Astrocyte of the cerebellum (primary cell): ENCODE results near the gene B4GALT5.

Experiments used
- DNase-seq: peaks from one replicate; pipeline ENCODE4 v3.0.0-alpha.2; 2011; ENCODE audit warnings: low read depth
- H3K4me3 ChIP-seq: 2 replicates; pipeline ENCODE4 v1.5.1; 2011; ENCODE audit warnings: mild to moderate bottlenecking, low read depth, low read length, moderate library complexity
- in situ Hi-C: cut with HindIII; loops from 2 replicates; pipeline ENCODE4 v1.10.0; 2017; ENCODE audit warnings: low sequenced_read_pairs
- TF ChIP-seq, protein P1 (sequence below): IDR thresholded peaks from 2 replicates; pipeline ENCODE4 v1.5.1; 2012; ENCODE audit warnings: low read length, low read depth, moderate library complexity, mild to moderate bottlenecking; ENCODE audit errors: missing control alignments

Gene B4GALT5

DNA sequence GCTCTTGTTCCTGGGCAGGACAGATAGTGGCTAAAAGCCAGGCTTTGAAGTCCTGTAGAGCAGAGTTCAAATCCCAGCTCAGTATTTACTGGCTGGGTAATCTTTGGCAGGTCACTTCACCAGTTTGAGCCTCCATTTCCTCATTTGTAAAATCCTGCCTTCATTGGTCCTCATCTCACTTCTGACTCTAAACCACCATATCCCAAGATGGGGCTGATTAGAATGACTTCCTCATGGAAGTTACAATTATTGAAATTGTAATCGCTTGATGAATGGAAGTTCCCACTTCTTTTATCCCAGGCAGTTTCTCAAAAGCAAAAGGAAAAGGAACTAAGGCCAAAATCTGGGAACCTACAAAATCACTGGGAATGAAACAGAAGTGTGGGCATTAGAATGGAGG is 35.9 kb upstream of the B4GALT5 start:
- TF ChIP-seq, protein P1, sequence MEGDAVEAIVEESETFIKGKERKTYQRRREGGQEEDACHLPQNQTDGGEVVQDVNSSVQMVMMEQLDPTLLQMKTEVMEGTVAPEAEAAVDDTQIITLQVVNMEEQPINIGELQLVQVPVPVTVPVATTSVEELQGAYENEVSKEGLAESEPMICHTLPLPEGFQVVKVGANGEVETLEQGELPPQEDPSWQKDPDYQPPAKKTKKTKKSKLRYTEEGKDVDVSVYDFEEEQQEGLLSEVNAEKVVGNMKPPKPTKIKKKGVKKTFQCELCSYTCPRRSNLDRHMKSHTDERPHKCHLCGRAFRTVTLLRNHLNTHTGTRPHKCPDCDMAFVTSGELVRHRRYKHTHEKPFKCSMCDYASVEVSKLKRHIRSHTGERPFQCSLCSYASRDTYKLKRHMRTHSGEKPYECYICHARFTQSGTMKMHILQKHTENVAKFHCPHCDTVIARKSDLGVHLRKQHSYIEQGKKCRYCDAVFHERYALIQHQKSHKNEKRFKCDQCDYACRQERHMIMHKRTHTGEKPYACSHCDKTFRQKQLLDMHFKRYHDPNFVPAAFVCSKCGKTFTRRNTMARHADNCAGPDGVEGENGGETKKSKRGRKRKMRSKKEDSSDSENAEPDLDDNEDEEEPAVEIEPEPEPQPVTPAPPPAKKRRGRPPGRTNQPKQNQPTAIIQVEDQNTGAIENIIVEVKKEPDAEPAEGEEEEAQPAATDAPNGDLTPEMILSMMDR: no peak
- H3K4me3 ChIP-seq: no peak overlapping the region
- in situ Hi-C loops: no loop called here
- DNase-seq: no peak

DNA sequence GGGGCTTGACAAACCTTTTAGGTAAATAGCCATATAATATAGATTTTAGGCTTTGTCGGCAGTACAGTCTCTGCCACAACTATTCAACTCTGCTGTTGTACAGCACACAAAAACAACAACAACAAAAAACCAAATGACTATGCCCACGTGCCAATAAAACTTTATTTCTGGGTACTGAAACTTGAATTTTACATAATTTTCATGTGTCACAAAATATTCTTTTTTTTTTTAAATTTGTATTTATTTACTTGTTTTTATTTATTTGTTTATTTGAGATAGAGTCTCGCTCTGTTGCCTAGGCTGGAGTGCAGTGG is 34.8 kb upstream of the B4GALT5 start:
- in situ Hi-C loops: no loop called here
- DNase-seq: no peak
- TF ChIP-seq, protein P1: no peak
- no peak overlapping the region for H3K4me3 ChIP-seq

DNA sequence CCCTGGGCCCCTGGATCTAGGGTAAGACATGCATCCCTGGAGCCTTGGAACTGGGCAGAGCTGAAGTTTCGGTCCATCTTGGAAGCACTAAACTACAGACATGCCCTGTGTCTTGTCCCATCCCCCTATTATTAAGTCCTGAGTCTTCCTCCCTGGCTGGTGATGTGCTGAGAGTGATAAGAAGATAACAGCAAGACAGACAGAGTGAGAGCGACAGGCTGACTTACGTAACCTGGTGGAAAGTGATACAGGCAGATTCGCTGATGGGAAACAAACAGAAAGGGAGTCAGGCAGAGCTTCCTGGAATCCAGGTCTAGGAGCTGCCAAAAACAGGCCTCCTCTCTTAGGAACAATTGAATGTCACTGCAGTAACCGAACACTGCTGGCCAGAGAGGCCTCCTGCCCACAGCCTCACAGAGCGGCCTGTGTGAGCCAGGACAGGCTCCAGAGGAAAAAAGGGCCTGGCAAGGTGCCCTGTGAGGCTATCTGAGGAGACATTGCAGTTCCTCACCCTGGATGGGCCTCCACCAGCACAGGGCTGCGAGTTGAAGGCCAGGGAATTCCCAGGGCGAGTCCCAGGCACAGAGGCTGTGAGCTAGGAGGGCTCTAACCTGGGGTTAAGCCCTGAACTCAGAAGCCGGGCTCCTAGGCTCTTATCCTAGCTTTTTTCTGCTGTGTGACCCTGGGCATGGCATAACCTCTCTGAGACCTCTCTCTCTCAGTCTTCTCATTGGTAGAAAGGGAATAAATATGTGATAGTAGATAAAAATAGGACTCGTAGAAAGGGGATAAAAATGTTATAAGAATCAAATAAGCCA is 34.2 kb upstream of the B4GALT5 start:
- TF ChIP-seq, protein P1: no peak
- no peak overlapping the region for H3K4me3 ChIP-seq
- peak; percentile 52 for DNase-seq
- in situ Hi-C loops: no loop called here

DNA sequence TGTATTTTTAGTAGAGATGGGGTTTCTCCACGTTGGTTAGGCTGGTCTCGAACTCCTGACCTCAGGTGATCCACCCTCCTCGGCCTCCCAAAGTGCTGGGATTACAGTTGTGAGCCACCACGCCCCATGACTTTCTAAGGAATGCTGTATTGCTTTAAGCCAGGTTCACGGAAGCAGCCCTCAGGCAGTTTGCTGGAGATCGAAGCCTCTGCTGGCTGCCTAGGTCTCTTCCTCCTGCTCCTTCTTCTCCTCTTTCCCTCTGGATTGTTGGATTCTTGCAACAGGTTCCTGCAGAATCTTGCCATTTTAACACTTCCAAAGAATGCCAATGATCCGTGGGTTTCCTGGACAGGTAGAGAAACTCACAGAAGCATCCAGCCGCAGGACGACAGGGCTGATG is 29.3 kb upstream of the B4GALT5 start:
- DNase-seq: no peak
- in situ Hi-C loops: no loop called here
- H3K4me3 ChIP-seq: no peak overlapping the region
- TF ChIP-seq, protein P1: no peak

DNA sequence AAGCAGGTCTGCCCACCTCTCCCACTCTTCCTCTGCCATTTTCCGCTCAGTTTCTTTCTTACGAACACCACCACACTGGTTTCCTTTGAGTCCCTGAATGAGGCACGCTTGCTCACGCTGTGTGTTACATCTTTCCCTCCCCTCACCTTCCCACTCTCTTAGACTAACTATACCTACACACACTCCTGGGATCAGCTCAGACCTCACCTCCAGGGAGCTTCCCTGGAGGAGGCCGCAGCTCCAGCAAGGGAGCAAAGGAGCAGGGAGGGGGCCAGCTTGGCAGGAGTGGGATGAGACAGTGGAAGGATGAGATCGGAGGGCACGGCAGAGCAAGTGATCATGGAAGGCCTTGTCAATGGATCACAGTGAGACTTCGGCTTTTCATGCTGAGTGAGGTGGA is 28.3 kb upstream of the B4GALT5 start:
- no peak overlapping the region for H3K4me3 ChIP-seq
- no peak for DNase-seq
- in situ Hi-C loops: no loop called here
- TF ChIP-seq, protein P1: no peak

DNA sequence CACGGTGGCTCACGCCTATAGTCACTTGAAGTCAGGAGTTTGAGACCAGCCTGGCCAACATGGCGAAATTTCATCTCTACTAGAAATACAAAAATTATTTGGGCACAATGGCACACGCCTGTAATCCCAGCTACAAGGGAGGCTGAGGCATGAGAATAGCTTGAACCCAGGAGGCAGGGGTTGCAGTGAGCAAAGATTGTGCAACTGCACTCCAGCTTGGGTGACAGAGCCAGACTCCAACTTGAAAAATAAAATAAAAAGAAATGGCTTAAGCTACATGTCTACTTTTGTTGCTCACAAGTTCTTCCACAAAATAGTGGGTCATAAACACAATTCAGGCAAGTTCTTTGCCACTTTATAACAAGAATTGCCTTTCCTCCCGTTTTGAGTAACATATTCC is 27.1 kb upstream of the B4GALT5 start:
- no peak overlapping the region for H3K4me3 ChIP-seq
- TF ChIP-seq, protein P1: no peak
- in situ Hi-C loops: no loop called here
- no peak for DNase-seq
